K562 (cell line): ENCODE data around the gene ARMC9.

Source experiments
- CHD2 ChIP-seq: IDR thresholded peaks from 2 replicates; pipeline ENCODE4 v1.6.1; 2011; ENCODE audit warnings: low read depth, low read length
- CREM ChIP-seq: IDR thresholded peaks from 2 replicates; pipeline ENCODE4 v1.6.1; 2014; ENCODE audit warnings: antibody characterized with exemption, low read depth
- ELF4 ChIP-seq: fragments of 450-650 bp; formaldehyde crosslinking; IDR thresholded peaks from 2 replicates; pipeline ENCODE4 v1.4.0; 2022; ENCODE audit warnings: missing genetic modification characterization
- KLF6 ChIP-seq: fragments of 250-450 bp; sonication (Bioruptor Pico); IDR thresholded peaks from 2 replicates; pipeline ENCODE4 v1.4.0; 2020; ENCODE audit warnings: mild to moderate bottlenecking, moderate library complexity, borderline replicate concordance
- TBP ChIP-seq: optimal IDR thresholded peaks from 2 replicates; pipeline ENCODE3; 2011; ENCODE audit warnings: low read depth, low read length, improper control_type of control experiment
- TCF7 ChIP-seq: sonication (generic); IDR thresholded peaks from 2 replicates; pipeline ENCODE4 v1.6.1; 2016; ENCODE audit warnings: antibody characterized with exemption, borderline replicate concordance
- TF ChIP-seq, protein P1 (sequence below): sonication (generic); formaldehyde crosslinking; IDR thresholded peaks from 2 replicates; pipeline ENCODE4 v1.8.1; 2023; ENCODE audit warnings: mild to moderate bottlenecking, missing genetic modification reagents
- TF ChIP-seq, protein P2 (sequence below): fragments of 250-450 bp; sonication (Bioruptor Pico); IDR thresholded peaks from 2 replicates; pipeline ENCODE4 v1.8.0; 2021; ENCODE audit warnings: mild to moderate bottlenecking, moderate library complexity

DNA sequence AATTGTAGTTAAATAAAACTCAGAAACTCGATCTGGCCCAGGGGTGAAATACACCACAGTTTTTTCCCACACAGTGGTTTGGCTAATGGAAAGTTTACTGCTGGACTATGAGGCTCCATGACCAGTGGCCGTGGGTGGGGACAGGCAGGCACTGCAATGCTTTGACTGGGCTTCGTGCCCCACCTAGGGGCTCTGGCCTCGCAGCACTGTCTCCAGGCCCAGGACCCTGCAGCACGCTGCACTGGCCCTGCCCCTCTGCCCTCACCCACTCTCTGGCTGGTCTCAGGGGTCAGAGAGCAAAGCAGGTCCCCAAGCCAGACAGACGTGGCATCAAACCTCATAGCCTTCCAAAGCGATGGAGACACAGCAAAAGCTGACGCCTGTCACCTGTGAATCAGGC is 183.7 kb downstream of the ARMC9 start:
- TF ChIP-seq, protein P1, sequence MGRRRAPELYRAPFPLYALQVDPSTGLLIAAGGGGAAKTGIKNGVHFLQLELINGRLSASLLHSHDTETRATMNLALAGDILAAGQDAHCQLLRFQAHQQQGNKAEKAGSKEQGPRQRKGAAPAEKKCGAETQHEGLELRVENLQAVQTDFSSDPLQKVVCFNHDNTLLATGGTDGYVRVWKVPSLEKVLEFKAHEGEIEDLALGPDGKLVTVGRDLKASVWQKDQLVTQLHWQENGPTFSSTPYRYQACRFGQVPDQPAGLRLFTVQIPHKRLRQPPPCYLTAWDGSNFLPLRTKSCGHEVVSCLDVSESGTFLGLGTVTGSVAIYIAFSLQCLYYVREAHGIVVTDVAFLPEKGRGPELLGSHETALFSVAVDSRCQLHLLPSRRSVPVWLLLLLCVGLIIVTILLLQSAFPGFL (CRISPR knock-in tag): no peak
- TF ChIP-seq KLF6 (CRISPR knock-in tag) (no peak), TCF7 (no peak), CHD2 (no peak), CREM (no peak), ELF4 (CRISPR knock-in tag) (no peak), TBP (no peak)
- TF ChIP-seq, protein P2, sequence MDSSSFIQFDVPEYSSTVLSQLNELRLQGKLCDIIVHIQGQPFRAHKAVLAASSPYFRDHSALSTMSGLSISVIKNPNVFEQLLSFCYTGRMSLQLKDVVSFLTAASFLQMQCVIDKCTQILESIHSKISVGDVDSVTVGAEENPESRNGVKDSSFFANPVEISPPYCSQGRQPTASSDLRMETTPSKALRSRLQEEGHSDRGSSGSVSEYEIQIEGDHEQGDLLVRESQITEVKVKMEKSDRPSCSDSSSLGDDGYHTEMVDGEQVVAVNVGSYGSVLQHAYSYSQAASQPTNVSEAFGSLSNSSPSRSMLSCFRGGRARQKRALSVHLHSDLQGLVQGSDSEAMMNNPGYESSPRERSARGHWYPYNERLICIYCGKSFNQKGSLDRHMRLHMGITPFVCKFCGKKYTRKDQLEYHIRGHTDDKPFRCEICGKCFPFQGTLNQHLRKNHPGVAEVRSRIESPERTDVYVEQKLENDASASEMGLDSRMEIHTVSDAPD (CRISPR knock-in tag): no peak
